ENCODE results near the gene PPP1R7. TPM values are rescaled to one million over a fixed set of nuclear protein-coding genes. Genes with fewer than 3 reads are reported as not detected.

Gene PPP1R7
- total and polyA plus RNA-seq, 2 of the 4 experiments (the other 2 are of a cell fraction), result 60.8 to 70.0 TPM

- no peak overlapping the region for H4K91ac ChIP-seq (ENCODE audit: insufficient read depth, low read depth, low read length)
- H4K5ac ChIP-seq (ENCODE audit: low read depth, low read length), result no peak overlapping the region
- H3K27me3 ChIP-seq (ENCODE audit: control insufficient read depth, insufficient read depth, low read length), result peaks cover 8% of the 10 kb centered on the region
- H3K27ac ChIP-seq (ENCODE audit: insufficient read depth, low read length), result no peak overlapping the region
- H3K56ac ChIP-seq (ENCODE audit: extremely low read depth, insufficient read depth, low read length), result no peak overlapping the region
- no peak overlapping the region for H3K4ac ChIP-seq (ENCODE audit: low read depth, low read length)
- no peaks in the 10 kb centered on the region for H3K79me1 ChIP-seq (ENCODE audit: low read depth in 1 of 2, low read length in 2 of 2)
- H2BK5ac ChIP-seq (ENCODE audit: low read depth, low read length, poor library complexity, severe bottlenecking), result no peak overlapping the region
- ChIA-PET POLR2A (ENCODE audit: unreplicated experiment) (no interaction called here), CTCF (no interaction called here)
- no peaks in the 10 kb centered on the region for H3K9me3 ChIP-seq (ENCODE audit: control insufficient read depth, insufficient read depth, low read length)
- no peak overlapping the region for H3K9ac ChIP-seq (ENCODE audit: low read depth, low read length)
- H3K23ac ChIP-seq (ENCODE audit: low read depth, low read length), result no peak overlapping the region
- TF ChIP-seq POLR2A (IDR thresholded peaks at IDR 0.05; ENCODE audit: low read depth, low read length) (no peak), CTCF (conservative IDR thresholded peaks at IDR 0.05; ENCODE audit: low read depth, low read length) (no peak)
- H2BK120ac ChIP-seq (ENCODE audit: low read depth, low read length), result no peak overlapping the region
- H3K36me3 ChIP-seq (ENCODE audit: control insufficient read depth, insufficient read depth, low read length), result no peaks in the 10 kb centered on the region
- no peaks in the 10 kb centered on the region for H3K9me1 ChIP-seq (ENCODE audit: insufficient read depth, low read length)
- H3K4me3 ChIP-seq (ENCODE audit: insufficient read depth, low read depth, low read length), result no peak overlapping the region
- no TSS peak for BruUV-seq (replicated peaks)
- no peak overlapping the region for H2AFZ ChIP-seq (replicated peaks; ENCODE audit: low read length, poor library complexity)
- H2AK5ac ChIP-seq (ENCODE audit: low read depth, low read length), result no peak overlapping the region
- ATAC-seq (ENCODE audit: low read depth), result no peak
- H2BK20ac ChIP-seq (ENCODE audit: low read depth, low read length), result no peak overlapping the region
- DNase-seq, result no peak
- dilution Hi-C loops (cut with HindIII; ENCODE audit: low sequenced_read_pairs, unreplicated experiment) (no loop called here), in situ Hi-C loops (cut with MboI; ENCODE audit: low sequenced_read_pairs) (no loop called here), intact Hi-C loops (cut with micrococcal nuclease) (no loop called here)
- no peak overlapping the region for H4K8ac ChIP-seq (ENCODE audit: low read depth in 2 of 2, low read length in 2 of 2)
- no peaks in the 10 kb centered on the region for H3K4me1 ChIP-seq (ENCODE audit: control insufficient read depth, insufficient read depth, low read length)
- no peaks in the 10 kb centered on the region for H4K20me1 ChIP-seq (ENCODE audit: insufficient read depth, low read length)
- 68% methylated on average over 3 of the region's 9 CpGs; no CpG with 5 or more reads in 1 of the 2 experiments for WGBS, 2 experiments (ENCODE audit: extremely low coverage in 2 of 2, insufficient read length in 1 of 2)
- no peak overlapping the region for H3K4me2 ChIP-seq (ENCODE audit: low read depth, low read length)
- no peak overlapping the region for H2BK15ac ChIP-seq (ENCODE audit: low read depth, low read length)
- no peak overlapping the region for H3K18ac ChIP-seq (ENCODE audit: low read depth, low read length)
- H3K14ac ChIP-seq (replicated peaks; ENCODE audit: low read depth, low read length), result no peak overlapping the region
- no peak overlapping the region for H2AK9ac ChIP-seq (replicated peaks; ENCODE audit: low read depth, low read length, poor library complexity)
Observed at GRCh38 chr2:241202681-241203080, 52.4 kb downstream of the PPP1R7 start.

Measured in IMR-90 (cell line).